Common myeloid progenitor, CD34-positive (primary cell): ENCODE results near the gene ARHGAP42.

Experiments
- CTCF ChIA-PET: fragments of 350-600 bp; sonication (Branson Sonifier 250); formaldehyde crosslinking; loops from one replicate; lab custom pipeline; 2021; ENCODE audit warnings: antibody characterized with exemption; lab: Charles Lee
- POLR2A ChIA-PET: fragments of 350-600 bp; sonication (Branson Sonifier 250); formaldehyde crosslinking; loops from one replicate; lab custom pipeline; 2021; ENCODE audit warnings: antibody characterized with exemption; lab: Charles Lee
- DNase-seq, 3 donors: peaks; one replicate each; pipeline versions ENCODE4 v3.0.0 to v3.0.0-alpha.2; 2013
- H3K27ac ChIP-seq, 2 experiments: 1 replicate in 1 of 2; 2 replicates in 1 of 2; pipeline ENCODE4 v1.7.0; 2013; ENCODE audit warnings: inconsistent platforms in 2 of 2, low read length in 2 of 2, mild to moderate bottlenecking in 2 of 2, low read depth in 1 of 2, moderate library complexity in 1 of 2; ENCODE audit not compliant: severe bottlenecking in 2 of 2, insufficient read depth in 1 of 2, poor library complexity in 1 of 2
- H3K27me3 ChIP-seq, 5 experiments: replicated peaks in 2 of 5; 1 replicate in 3 of 5; 2 replicates in 2 of 5; pipeline versions ENCODE4 v1.6.1 to v1.7.0; 2013; ENCODE audit warnings: low read length in 4 of 5, mild to moderate bottlenecking in 2 of 5, moderate library complexity in 2 of 5, inconsistent platforms in 1 of 5; ENCODE audit not compliant: insufficient read depth in 5 of 5, control insufficient read depth in 4 of 5
- H3K36me3 ChIP-seq, 4 experiments: 1 replicate in 2 of 4; 2 replicates in 2 of 4; pipeline versions ENCODE4 v1.6.1 to v1.7.0; 2013; ENCODE audit warnings: low read length in 3 of 4, control low read depth in 1 of 4, mild to moderate bottlenecking in 1 of 4; ENCODE audit not compliant: control insufficient read depth in 4 of 4, insufficient read depth in 4 of 4
- H3K4me1 ChIP-seq, 4 experiments: 1 replicate in 3 of 4; 2 replicates in 1 of 4; pipeline versions ENCODE4 v1.6.1 to v1.7.1; 2013; ENCODE audit warnings: low read length in 3 of 4, mild to moderate bottlenecking in 3 of 4, control low read depth in 1 of 4, inconsistent platforms in 1 of 4, moderate library complexity in 1 of 4; ENCODE audit not compliant: control insufficient read depth in 4 of 4, insufficient read depth in 4 of 4; ENCODE audit errors: control extremely low read depth in 1 of 4
- H3K4me3 ChIP-seq, 7 experiments: 1 replicate in 4 of 7; 2 replicates in 3 of 7; pipeline versions ENCODE4 v1.5.1 to v1.7.0; 2013; ENCODE audit warnings: mild to moderate bottlenecking in 7 of 7, low read length in 6 of 7, moderate library complexity in 6 of 7, inconsistent platforms in 2 of 7, low read depth in 2 of 7, control low read depth in 1 of 7; ENCODE audit not compliant: insufficient read depth in 4 of 7, control insufficient read depth in 1 of 7; ENCODE audit errors: extremely low read depth in 1 of 7
- H3K9me3 ChIP-seq, 5 experiments: 1 replicate in 4 of 5; 2 replicates in 1 of 5; pipeline versions ENCODE4 v1.6.1 to v1.7.1; 2013; ENCODE audit warnings: low read length in 4 of 5, mild to moderate bottlenecking in 2 of 5, inconsistent platforms in 1 of 5, low read depth in 1 of 5, moderate library complexity in 1 of 5; ENCODE audit not compliant: control insufficient read depth in 4 of 5, insufficient read depth in 2 of 5; ENCODE audit errors: control extremely low read depth in 1 of 5
- WGBS: methylation state at CpG from one replicate; pipeline ENCODE4 v1.1.5; 2013; ENCODE audit not compliant: insufficient coverage; 5-methylcytosine and 5-hydroxymethylcytosine counted together

ARHGAP42 gene

DNA sequence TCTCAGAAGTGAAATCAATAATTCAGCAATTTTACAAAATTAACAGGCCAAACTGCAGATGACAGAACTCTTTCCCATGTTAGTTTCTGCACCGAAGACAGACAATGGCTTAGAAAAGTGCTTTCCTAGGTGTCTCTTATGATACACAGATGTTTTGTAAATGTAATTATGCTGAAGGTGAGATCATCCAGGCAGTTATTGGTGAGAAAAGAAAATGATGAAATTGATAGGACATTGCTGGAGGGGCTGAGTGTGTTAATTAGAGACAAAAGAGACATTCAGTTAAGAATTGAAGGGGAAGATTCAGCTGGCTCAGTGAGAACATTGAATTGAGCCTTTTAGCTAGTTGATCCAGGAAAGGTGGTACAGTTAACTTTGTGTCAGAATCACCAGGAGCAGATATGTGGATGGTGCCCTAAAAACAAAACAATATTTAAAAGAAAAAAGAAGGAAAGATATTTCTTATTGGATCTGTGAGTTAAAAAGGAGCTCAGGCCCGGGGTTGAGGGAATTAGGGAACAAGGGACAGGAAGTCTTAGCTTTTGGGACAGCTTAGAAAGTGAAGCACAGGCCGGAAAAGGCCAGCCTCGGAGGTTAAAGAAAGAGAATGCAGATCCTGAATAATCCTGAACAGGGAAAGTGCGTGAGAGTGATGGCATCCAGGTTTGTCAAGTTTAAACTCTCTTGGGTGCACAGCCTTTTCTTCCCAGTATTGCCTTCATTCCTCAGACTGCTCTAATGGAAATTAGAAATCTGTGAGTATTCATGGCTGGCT is 16.9 kb downstream of the ARHGAP42 start:
- H3K9me3 ChIP-seq: no peaks in the 10 kb centered on the region
- CTCF ChIA-PET: no interaction called here
- POLR2A ChIA-PET: no interaction called here
- DNase-seq: no peak
- no peak overlapping the region for H3K4me3 ChIP-seq
- 92% methylated on average over 4 of the region's 5 CpGs for WGBS
- no peaks in the 10 kb centered on the region for H3K27me3 ChIP-seq
- no peak overlapping the region for H3K27ac ChIP-seq
- H3K4me1 ChIP-seq: no peaks in the 10 kb centered on the region
- no peaks in the 10 kb centered on the region for H3K36me3 ChIP-seq

DNA sequence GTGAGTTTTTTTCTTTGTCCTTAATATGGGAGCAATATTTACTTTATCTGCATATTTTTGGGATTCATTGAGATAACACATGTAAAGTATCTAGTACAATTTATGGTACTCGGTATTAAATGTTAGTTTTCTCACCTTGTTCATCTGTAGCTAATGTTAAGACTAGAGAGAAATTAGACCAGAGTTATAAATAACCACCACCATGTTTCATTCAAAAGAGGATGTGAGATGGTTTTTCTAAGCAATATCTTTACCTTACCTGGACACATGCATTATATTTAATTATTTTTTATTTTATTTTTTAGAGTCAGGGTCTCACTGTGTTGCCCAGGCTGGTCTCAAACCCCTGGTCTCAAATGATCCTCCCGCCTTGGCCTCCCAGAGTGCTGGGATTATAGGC is 18.4 kb downstream of the ARHGAP42 start:
- H3K9me3 ChIP-seq: no peaks in the 10 kb centered on the region
- CTCF ChIA-PET: no interaction called here

DNA sequence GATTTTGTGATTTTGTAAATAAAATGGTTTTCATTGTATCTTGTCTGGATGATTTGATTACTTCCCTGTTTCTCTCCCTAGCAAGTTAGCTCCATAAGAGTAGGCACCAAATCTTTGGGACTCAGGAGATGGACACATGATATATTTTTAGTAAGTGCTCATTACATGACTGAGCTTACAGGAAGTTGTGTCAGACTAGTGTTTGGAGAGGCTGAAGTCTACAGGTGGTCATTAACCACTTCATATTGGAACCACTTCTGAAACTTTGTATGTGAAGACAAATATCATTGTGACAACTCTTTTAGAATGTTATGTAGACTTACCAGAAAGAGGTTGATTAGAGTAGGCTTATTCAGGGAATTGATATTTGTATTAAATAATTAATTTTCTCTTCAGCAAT is 19.1 kb downstream of the ARHGAP42 start:
- POLR2A ChIA-PET: no interaction called here
- CTCF ChIA-PET: interaction anchor here (0.9 kb wide), 1 partner anchor 45 kb away, joined by 3 read pairs; no protein-coding TSS in a partner anchor
- Histone ChIP-seq H3K27me3 (no peaks in the 10 kb centered on the region), H3K4me1 (no peaks in the 10 kb centered on the region), H3K27ac (no peak overlapping the region), H3K9me3 (no peaks in the 10 kb centered on the region), H3K36me3 (no peaks in the 10 kb centered on the region), H3K4me3 (no peak overlapping the region)
- DNase-seq: no peak

More for the DNA sequence above, 18.4 kb downstream of the ARHGAP42 start:
- WGBS: no CpG with 5 or more reads among the region's 2 CpGs
- Histone ChIP-seq H3K4me1 (no peaks in the 10 kb centered on the region), H3K36me3 (no peaks in the 10 kb centered on the region), H3K27ac (no peak overlapping the region), H3K27me3 (no peaks in the 10 kb centered on the region), H3K4me3 (no peak overlapping the region)
- POLR2A ChIA-PET: no interaction called here
- no peak for DNase-seq

DNA sequence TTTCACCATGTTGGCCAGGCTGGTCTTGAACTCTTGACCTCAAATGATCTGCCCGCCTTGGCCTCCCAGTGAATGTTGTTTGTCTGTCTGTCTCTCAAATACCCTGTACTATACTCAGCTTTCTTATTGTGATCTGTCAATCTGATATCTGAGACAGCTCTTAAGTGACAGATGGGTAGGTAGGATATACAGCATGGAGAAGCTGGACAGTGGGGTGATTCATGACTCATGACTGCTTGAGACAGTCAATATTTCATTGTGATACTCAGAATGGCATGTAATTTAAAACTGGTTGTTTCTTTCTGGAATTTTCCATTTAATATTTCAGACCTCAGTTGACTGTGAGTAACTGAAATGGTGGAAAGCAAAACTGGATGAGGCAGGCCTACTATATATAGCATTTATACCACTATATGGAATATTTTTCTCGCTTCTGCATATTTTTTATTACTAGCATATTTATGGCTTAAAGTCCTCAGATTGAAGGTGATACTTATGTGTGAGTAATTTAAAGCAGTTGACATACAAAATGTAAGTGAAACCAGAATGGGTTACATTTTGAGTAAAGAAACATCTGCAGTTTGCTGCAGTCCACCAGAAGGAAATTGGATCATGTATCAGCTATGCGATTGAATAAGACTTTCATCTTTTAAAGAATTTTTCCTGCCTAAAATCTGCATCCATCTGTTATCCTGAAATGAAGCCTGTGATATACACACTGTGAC is 22.3 kb downstream of the ARHGAP42 start:
- Histone ChIP-seq H3K36me3 (no peaks in the 10 kb centered on the region), H3K27me3 (no peaks in the 10 kb centered on the region), H3K4me3 (no peak overlapping the region), H3K9me3 (no peaks in the 10 kb centered on the region), H3K27ac (no peak overlapping the region), H3K4me1 (no peaks in the 10 kb centered on the region)
- no peak for DNase-seq
- CTCF ChIA-PET: interaction anchor here (0.9 kb wide), 1 partner anchor 11 kb away, joined by 4 read pairs; no protein-coding TSS in a partner anchor
- POLR2A ChIA-PET: no interaction called here
- whole genome bisulfite sequencing: 100% methylated on average over 1 of the region's 3 CpGs

DNA sequence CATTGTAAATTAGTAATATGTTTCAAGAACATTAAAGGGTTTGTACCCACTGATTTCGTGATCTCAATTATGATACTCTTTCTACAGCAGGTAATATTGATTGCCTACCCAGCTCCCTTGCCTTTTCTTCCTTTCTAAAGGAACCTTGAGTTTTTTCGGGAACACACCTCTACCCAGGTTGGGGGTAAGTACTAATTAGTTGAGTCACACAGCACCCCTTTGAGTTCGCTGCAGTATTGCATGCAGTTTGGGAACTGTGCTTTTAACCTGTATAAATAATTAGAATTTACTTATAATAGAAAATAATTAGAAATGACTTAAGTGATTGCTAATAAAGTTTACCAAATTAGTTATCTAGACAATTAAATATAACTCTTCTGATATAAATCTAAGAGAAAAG is 24.9 kb downstream of the ARHGAP42 start:
- ChIA-PET CTCF (no interaction called here), POLR2A (no interaction called here)
- WGBS: no CpG with 5 or more reads among the region's 3 CpGs
- DNase-seq: no peak
- Histone ChIP-seq H3K36me3 (no peaks in the 10 kb centered on the region), H3K9me3 (no peaks in the 10 kb centered on the region), H3K4me1 (no peaks in the 10 kb centered on the region), H3K4me3 (no peak overlapping the region), H3K27ac (no peak overlapping the region), H3K27me3 (no peaks in the 10 kb centered on the region)

DNA sequence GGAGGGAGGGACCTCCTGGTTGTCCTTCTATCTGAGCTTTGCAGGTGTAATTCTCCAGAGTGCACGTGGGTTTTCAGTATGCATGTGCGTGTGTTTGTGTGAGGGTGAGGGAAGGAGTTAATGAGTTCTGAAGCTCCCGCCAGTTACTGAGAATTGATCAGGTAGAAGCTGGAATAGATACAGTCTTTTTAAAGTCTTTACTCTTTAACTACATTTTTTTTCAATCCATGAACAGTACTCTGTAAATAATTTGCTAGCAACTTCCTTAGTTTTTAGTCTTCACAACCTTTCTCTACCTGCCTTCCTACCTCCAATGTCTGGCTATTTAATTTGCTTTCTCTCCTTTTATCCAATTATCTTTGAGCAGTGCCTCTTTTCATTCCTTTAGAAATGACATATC is 25.5 kb downstream of the ARHGAP42 start:
- WGBS: 100% methylated on average over 2 of the region's 3 CpGs
- Histone ChIP-seq H3K36me3 (no peaks in the 10 kb centered on the region), H3K27ac (no peak overlapping the region), H3K9me3 (no peaks in the 10 kb centered on the region), H3K4me1 (no peaks in the 10 kb centered on the region), H3K4me3 (no peak overlapping the region), H3K27me3 (no peaks in the 10 kb centered on the region)
- DNase-seq: no peak
- CTCF ChIA-PET: no interaction called here
- POLR2A ChIA-PET: no interaction called here

DNA sequence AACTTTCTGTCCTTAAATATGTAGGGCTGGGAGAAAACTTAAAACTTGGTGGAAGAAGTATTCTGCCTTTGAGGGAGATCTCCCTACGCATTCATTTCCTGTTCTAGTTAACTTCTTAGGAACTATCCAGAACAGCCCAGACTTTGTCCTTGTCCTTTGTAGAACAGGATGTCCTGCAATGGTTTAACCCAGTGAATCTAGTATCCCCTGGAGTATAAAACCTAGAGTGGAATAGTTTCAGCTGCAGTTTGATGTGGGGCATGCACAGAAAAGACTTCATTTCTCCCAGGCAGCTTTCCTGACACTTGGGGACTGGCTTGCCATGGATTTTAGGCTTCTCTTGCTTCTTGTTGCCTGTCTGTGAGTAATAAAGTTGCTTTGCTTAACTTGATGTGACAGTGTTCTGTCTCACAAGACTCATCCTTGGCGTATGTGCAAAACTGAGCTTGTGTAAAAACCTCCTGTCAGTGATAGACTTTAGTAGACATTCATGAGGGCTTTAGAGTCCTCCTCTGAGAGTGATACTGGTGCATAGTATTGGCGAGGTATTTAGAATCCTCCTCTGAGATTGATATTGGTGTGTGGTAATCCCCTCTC is 28.2 kb downstream of the ARHGAP42 start:
- no peak for DNase-seq
- CTCF ChIA-PET: no interaction called here
- WGBS: 100% methylated on average over 1 of the region's 3 CpGs
- no peak overlapping the region for H3K4me3 ChIP-seq
- peaks cover 0 to 2% (median 0%) of the 10 kb centered on the region in 5 experiments for H3K27me3 ChIP-seq
- POLR2A ChIA-PET: no interaction called here
- no peaks in the 10 kb centered on the region for H3K36me3 ChIP-seq
- no peaks in the 10 kb centered on the region for H3K9me3 ChIP-seq
- H3K27ac ChIP-seq: no peak overlapping the region
- H3K4me1 ChIP-seq: no peaks in the 10 kb centered on the region
